ENCODE data around the gene SEMA3B.
"Not testable (repeated sequence)": the region's sequence is repeated elsewhere in the genome, so short reads cannot be mapped to it uniquely, and the experiment has no call there.

SEMA3B gene

GRCh38 chr3:50268703-50269451 lies at the start of gene SEMA3B:
Gene SEMA3B (plus strand): TSS chr3:50269147. CDS start chr3:50269241, 94 bp downstream.
- DNase-seq, result no peak

- DNase-seq, result no peak
Measured at GRCh38 chr3:50219285-50219684, 49.7 kb upstream of the SEMA3B start.

GRCh38 chr3:50220109-50220508 lies 48.8 kb upstream of the SEMA3B start:
- DNase-seq, result no peak

- DNase-seq, result no peak
Measured at GRCh38 chr3:50221051-50221410, 47.9 kb upstream of the SEMA3B start.

- no peak for DNase-seq
Measured at GRCh38 chr3:50221411-50222168, 47.4 kb upstream of the SEMA3B start.

GRCh38 chr3:50222169-50222528 lies 46.8 kb upstream of the SEMA3B start:
- DNase-seq, result no peak

GRCh38 chr3:50224639-50225038 lies 44.3 kb upstream of the SEMA3B start:
- DNase-seq, result no peak

GRCh38 chr3:50226888-50227389 lies 42.0 kb upstream of the SEMA3B start:
- DNase-seq, result peak; percentile 51

- peak; percentile 94 for DNase-seq
Measured at GRCh38 chr3:50227390-50228183, 41.4 kb upstream of the SEMA3B start.

- DNase-seq, result not testable (repeated sequence)
Measured at GRCh38 chr3:50228184-50228763, 40.7 kb upstream of the SEMA3B start.

GRCh38 chr3:50229490-50229889 lies 39.5 kb upstream of the SEMA3B start:
- DNase-seq, result no peak

- no peak for DNase-seq
Measured at GRCh38 chr3:50230104-50230793, 38.7 kb upstream of the SEMA3B start.

GRCh38 chr3:50230794-50231125 lies 38.2 kb upstream of the SEMA3B start:
- no peak for DNase-seq

GRCh38 chr3:50231581-50231980 lies 37.4 kb upstream of the SEMA3B start:
- no peak for DNase-seq

GRCh38 chr3:50232303-50232702 lies 36.6 kb upstream of the SEMA3B start:
- DNase-seq, result no peak

- no peak for DNase-seq
Measured at GRCh38 chr3:50233176-50233575, 35.8 kb upstream of the SEMA3B start.

GRCh38 chr3:50235716-50236483 lies 33.0 kb upstream of the SEMA3B start, which contains the start of gene GNAI2:
Gene GNAI2 (plus strand): TSS chr3:50236204. CDS start chr3:50236336, 132 bp downstream.
- peak; percentile 99 for DNase-seq

GRCh38 chr3:50236484-50237132 lies 32.3 kb upstream of the SEMA3B start:
- no peak for DNase-seq

GRCh38 chr3:50237133-50237651 lies 31.8 kb upstream of the SEMA3B start:
- peak; percentile 55 for DNase-seq

- peak; percentile 91 for DNase-seq
Measured at GRCh38 chr3:50237754-50238548, 31.0 kb upstream of the SEMA3B start.
